SK-N-SH (cell line): ENCODE data around the gene ZNF304. TPM values are rescaled to one million over a fixed set of nuclear protein-coding genes. Genes with fewer than 3 reads are reported as not detected.
A peak's percentile ranks its signal among the peaks of the same experiment; 100 is the strongest.

Experiments used
- CTCF ChIA-PET: fragments of 300-600, 350-600 bp; formaldehyde crosslinking; extraction: SDS; loops from one replicate; lab custom pipeline; 2021; lab: Yijun Ruan, JAX
- POLR2A ChIA-PET: fragments of 350-600 bp; sonication (Branson Sonifier 250); formaldehyde crosslinking; extraction: SDS; loops from one replicate; lab custom pipeline; 2020; ENCODE audit warnings: antibody characterized with exemption, inconsistent platforms; lab: Yijun Ruan, JAX
- DNase-seq: peaks from one replicate; pipeline ENCODE4 v3.0.0; 2012
- H2AFZ ChIP-seq: fragments of 200-600 bp; sonication (generic); 2 replicates; pipeline ENCODE4 v1.8.1; 2016; ENCODE audit warnings: antibody characterized with exemption, mild to moderate bottlenecking, low read depth
- H3F3A ChIP-seq: fragments of 200-600 bp; sonication (generic); replicated peaks from 2 replicates; pipeline ENCODE3; 2016; ENCODE audit warnings: antibody characterized with exemption, mild to moderate bottlenecking; ENCODE audit not compliant: insufficient read depth
- H3K27ac ChIP-seq, 2 experiments: fragments of 200-500 bp in 1 of 2; fragments of 200-600 bp in 1 of 2; sonication (Bioruptor generic) in 1 of 2; sonication (generic), shearing (Covaris generic) in 1 of 2; 2 replicates each; pipeline versions ENCODE4 v1.5.1 to v1.6.1; 2014 to 2016; ENCODE audit warnings: low read depth in 2 of 2, inconsistent platforms in 1 of 2, low read length in 1 of 2, mild to moderate bottlenecking in 1 of 2, mixed read lengths in 1 of 2
- H3K27me3 ChIP-seq: fragments of 200-600 bp; sonication (generic), shearing (Covaris generic); 2 replicates; pipeline ENCODE4 v1.6.1; 2016; ENCODE audit warnings: mixed run types; ENCODE audit not compliant: insufficient read depth
- H3K36me3 ChIP-seq, 2 experiments: fragments of 200-500 bp in 1 of 2; fragments of 200-600 bp in 1 of 2; sonication (Bioruptor generic) in 1 of 2; sonication (generic) in 1 of 2; replicated peaks in 1 of 2; 2 replicates each; pipeline versions ENCODE3 to v1.5.1; 2014 to 2016; ENCODE audit warnings: low read length in 1 of 2, mild to moderate bottlenecking in 1 of 2; ENCODE audit not compliant: insufficient read depth in 2 of 2, control insufficient read depth in 1 of 2
- H3K4me1 ChIP-seq, 2 experiments: fragments of 200-500 bp in 1 of 2; fragments of 200-600 bp in 1 of 2; sonication (Bioruptor generic) in 1 of 2; sonication (generic), shearing (Covaris generic) in 1 of 2; 2 replicates each; pipeline versions ENCODE4 v1.5.1 to v1.6.1; 2014 to 2016; ENCODE audit warnings: low read depth in 1 of 2, low read length in 1 of 2, mixed run types in 1 of 2; ENCODE audit not compliant: insufficient read depth in 2 of 2, control insufficient read depth in 1 of 2
- H3K4me2 ChIP-seq: fragments of 200-600 bp; sonication (generic), shearing (Covaris generic); 2 replicates; pipeline ENCODE4 v1.6.1; 2017; ENCODE audit warnings: mixed run types
- H3K4me3 ChIP-seq, 2 experiments: fragments of 200-500 bp in 1 of 2; fragments of 200-600 bp in 1 of 2; sonication (Bioruptor generic) in 1 of 2; sonication (generic), shearing (Covaris generic) in 1 of 2; 2 replicates each; pipeline versions ENCODE4 v1.5.1 to v1.8.1; 2014 to 2016; ENCODE audit warnings: low read depth in 2 of 2, inconsistent platforms in 1 of 2, low read length in 1 of 2, mild to moderate bottlenecking in 1 of 2, mixed read lengths in 1 of 2, moderate library complexity in 1 of 2
- H3K79me2 ChIP-seq: fragments of 200-600 bp; sonication (generic); 2 replicates; pipeline ENCODE4 v1.8.1; 2017; ENCODE audit warnings: mild to moderate bottlenecking; ENCODE audit not compliant: insufficient read depth
- H3K9ac ChIP-seq: fragments of 200-600 bp; sonication (generic); 2 replicates; pipeline ENCODE4 v1.6.1; 2017; ENCODE audit warnings: mixed run types
- H3K9me2 ChIP-seq: fragments of 200-600 bp; sonication (generic); 2 replicates; pipeline ENCODE4 v1.6.1; 2017; ENCODE audit warnings: mixed run types
- H3K9me3 ChIP-seq: fragments of 200-600 bp; sonication (generic); 2 replicates; pipeline ENCODE4 v1.6.1; 2017; ENCODE audit warnings: mixed run types, mild to moderate bottlenecking, moderate library complexity
- H4K20me1 ChIP-seq: fragments of 200-600 bp; sonication (generic); 2 replicates; pipeline ENCODE4 v1.6.1; 2017; ENCODE audit warnings: mild to moderate bottlenecking, mixed run types; ENCODE audit not compliant: insufficient read depth
- EP300 ChIP-seq, 2 experiments: IDR thresholded peaks; 2 replicates each; pipeline versions ENCODE4 v1.4.0 to v1.6.1; 2012; ENCODE audit warnings: borderline replicate concordance in 1 of 2, low read depth in 1 of 2, low read length in 1 of 2
- FOSL2 ChIP-seq: IDR thresholded peaks from 2 replicates; pipeline ENCODE4 v1.4.0; 2012; ENCODE audit warnings: low read depth, mild to moderate bottlenecking, moderate library complexity, borderline replicate concordance
- FOXJ3 ChIP-seq: sonication (generic); formaldehyde crosslinking; IDR thresholded peaks from 2 replicates; pipeline ENCODE4 v1.5.1; 2020; ENCODE audit warnings: mild to moderate bottlenecking, missing genetic modification reagents
- FOXM1 ChIP-seq: IDR thresholded peaks from 2 replicates; pipeline ENCODE4 v1.4.0; 2012; ENCODE audit warnings: low read depth, mild to moderate bottlenecking
- GABPA ChIP-seq: IDR thresholded peaks from 2 replicates; pipeline ENCODE4 v1.4.0; 2012; ENCODE audit warnings: low read depth, mild to moderate bottlenecking
- GATA2 ChIP-seq: sonication (generic); formaldehyde crosslinking; IDR thresholded peaks from 2 replicates; pipeline ENCODE4 v1.5.0; 2020; ENCODE audit warnings: mild to moderate bottlenecking, missing genetic modification reagents
- POLR2AphosphoS5 ChIP-seq: IDR thresholded peaks from 2 replicates; pipeline ENCODE4 v1.6.1; 2012; ENCODE audit warnings: low read depth, low read length
- RAD21 ChIP-seq: IDR thresholded peaks from 2 replicates; pipeline ENCODE4 v1.6.1; 2012; ENCODE audit warnings: mild to moderate bottlenecking, low read length
- RCOR1 ChIP-seq: fragments of 150-350 bp; IDR thresholded peaks from 2 replicates; pipeline ENCODE4 v1.6.1; 2017; ENCODE audit warnings: antibody characterized with exemption, low read length
- RFX5 ChIP-seq: IDR thresholded peaks from 2 replicates; pipeline ENCODE4 v1.6.1; 2012; ENCODE audit warnings: mild to moderate bottlenecking, improper control_type of control experiment, low read length
- SMC3 ChIP-seq: IDR thresholded peaks from 2 replicates; pipeline ENCODE4 v1.6.1; 2012; ENCODE audit warnings: low read depth, low read length, improper control_type of control experiment
- TAF1 ChIP-seq: IDR thresholded peaks from 2 replicates; pipeline ENCODE4 v1.6.1; 2012; ENCODE audit warnings: low read depth, mild to moderate bottlenecking, low read length, moderate library complexity, borderline replicate concordance
- TCF12 ChIP-seq: IDR thresholded peaks from 2 replicates; pipeline ENCODE4 v1.4.0; 2012
- YY1 ChIP-seq: IDR thresholded peaks from 2 replicates; pipeline ENCODE4 v1.4.0; 2012; ENCODE audit warnings: low read depth, mild to moderate bottlenecking
- WGBS: methylation state at CpG from one replicate; pipeline ENCODE4 v1.1.6; 2017; ENCODE audit warnings: low lambda C conversion rate; 5-methylcytosine and 5-hydroxymethylcytosine counted together
- polyA plus RNA-seq, 3 experiments: library from polyadenylated mRNA; depleted of rRNA; stranded (reverse); fragments of >200 nt; gene quantifications; 2 replicates each; pipeline ENCODE4 v1.2.3, GENCODE V29; 2012
- TF ChIP-seq, protein P1 (sequence below): IDR thresholded peaks from 2 replicates; pipeline ENCODE4 v1.4.0; 2012; ENCODE audit warnings: low read depth, borderline replicate concordance
- TF ChIP-seq, protein P2 (sequence below): fragments of 150-350 bp; IDR thresholded peaks from 2 replicates; pipeline ENCODE4 v1.6.1; 2016; ENCODE audit warnings: mild to moderate bottlenecking, low read depth, low read length
- TF ChIP-seq, protein P3 (sequence below): IDR thresholded peaks from 2 replicates; pipeline ENCODE4 v1.6.1; 2012; ENCODE audit warnings: mild to moderate bottlenecking, low read depth, low read length, moderate library complexity
- TF ChIP-seq, protein P4 (sequence below): IDR thresholded peaks from 2 replicates; pipeline ENCODE4 v1.4.0; 2012; ENCODE audit warnings: low read depth

Gene ZNF304
- polyA plus RNA-seq, 1 of the 3 experiments (the other 2 are of a cell fraction) = 2.5 TPM

DNA sequence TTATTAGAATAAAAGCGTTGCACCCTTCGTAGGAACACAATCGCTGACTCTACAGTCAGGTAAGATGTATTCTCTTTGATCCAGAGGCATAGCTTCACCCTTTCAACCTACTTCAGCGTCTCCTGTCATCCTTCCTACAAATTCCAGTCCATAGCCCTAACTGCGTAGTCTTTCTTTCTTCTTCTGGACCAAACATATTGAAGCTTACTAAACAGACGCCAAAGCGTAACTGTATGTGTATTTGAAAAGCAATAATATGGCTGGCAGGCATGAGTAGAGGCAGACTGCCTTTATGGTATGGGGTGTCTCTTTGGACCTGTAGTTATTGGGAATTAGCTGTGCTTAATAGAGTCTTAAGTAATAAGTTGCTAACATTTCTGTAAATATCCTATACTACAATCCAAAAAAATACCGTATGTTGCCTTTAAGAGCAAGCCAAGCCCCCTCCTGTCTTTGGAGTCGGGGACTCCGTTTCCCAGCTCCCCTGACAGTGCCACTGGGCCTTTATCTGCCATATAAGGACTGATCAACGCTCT lies 38.2 kb downstream of the ZNF304 start:
- Histone ChIP-seq H3K4me3 (peak overlapping the region; percentile 96 to 97), H3K27ac (peak overlapping the region; percentile 77 to 94; a peak in 3 of 4 replicates), H2AFZ (peak overlapping the region; percentile 99), H3K4me1 (peaks cover 0 to 5% of the 10 kb centered on the region in 2 experiments; a peak in 2 of 4 replicates), H3K4me2 (peak overlapping the region; percentile 80), H3K36me3 (peaks cover 6 to 15% of the 10 kb centered on the region in 2 experiments), H3K79me2 (peaks cover 43% of the 10 kb centered on the region), H3K9ac (peak overlapping the region; percentile 92), H3K9me3 (no peaks in the 10 kb centered on the region), H3K27me3 (no peaks in the 10 kb centered on the region), H3K9me2 (no peaks in the 10 kb centered on the region), H4K20me1 (no peaks in the 10 kb centered on the region), H3F3A (peaks cover 12% of the 10 kb centered on the region)
- DNase-seq = no peak
- CTCF ChIA-PET = interaction anchor here (0.8 to 1.5 kb wide), 5 partner anchors 16 to 1131 kb away, joined by 3 to 8 read pairs (median 4); no protein-coding TSS in a partner anchor
- WGBS = 66% methylated on average over 10 of the region's 11 CpGs
- TF ChIP-seq FOSL2 (no peak), YY1 (no peak), POLR2AphosphoS5 (peak; percentile 37; the same call in 1 of the 2 replicates)
- POLR2A ChIA-PET = interaction anchor here (0.9 to 1.0 kb wide), 2 partner anchors 26 to 149 kb away, joined by 3 to 5 read pairs; partner anchors contain the start of genes TRAPPC2B, ZNF547 and ZNF805

DNA sequence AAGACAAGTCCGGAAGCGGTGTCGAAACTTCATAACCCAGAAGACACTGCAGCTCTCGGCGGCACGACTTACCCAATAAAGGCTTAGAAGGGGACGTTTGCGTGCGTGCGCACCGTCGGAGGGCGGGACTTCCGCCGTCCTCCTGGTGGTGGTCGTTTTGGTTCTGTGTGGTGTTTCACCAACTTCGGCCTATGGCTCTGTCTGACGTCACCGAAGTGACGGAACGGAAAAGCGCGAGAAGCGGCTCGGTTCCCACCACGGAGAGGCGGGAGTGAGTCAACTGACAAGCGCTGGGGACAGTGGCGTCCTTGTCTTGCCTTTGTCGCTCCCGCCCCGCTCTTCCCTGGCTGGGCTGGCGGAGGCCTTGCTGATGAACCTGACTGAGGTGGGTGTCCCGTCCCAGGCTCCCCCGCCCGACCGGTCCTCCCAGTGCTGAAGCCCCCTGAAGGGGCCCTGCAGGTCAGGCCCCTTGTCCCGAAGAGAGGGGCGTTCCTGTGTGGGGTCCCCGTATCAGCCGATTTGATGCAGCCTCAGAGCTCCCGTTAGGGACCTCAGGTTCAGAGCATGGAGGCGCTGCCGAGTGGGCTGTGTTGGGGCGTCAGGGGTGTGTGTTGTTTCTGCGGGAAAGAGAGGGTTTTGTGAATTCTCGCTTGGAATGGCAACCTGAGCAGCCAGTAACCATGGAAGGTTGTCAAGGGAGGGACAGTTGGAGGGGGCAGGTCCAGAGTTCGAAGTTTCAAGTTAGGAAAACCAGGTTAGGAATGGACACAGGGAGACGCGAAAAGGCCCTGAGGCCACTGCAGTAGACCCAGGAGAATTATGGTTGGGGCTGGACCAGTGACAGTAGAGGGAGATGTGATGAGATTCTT lies 38.9 kb downstream of the ZNF304 start, which contains the start of gene ZNF548:
ZNF548 (plus strand) TSS at position 125 of the 869 bp plus-strand sequence; CDS start at position 371, 246 bp downstream.
- H3K4me1 ChIP-seq = peaks cover 0 to 5% of the 10 kb centered on the region in 2 experiments; a peak in 2 of 4 replicates
- no peaks in the 10 kb centered on the region for H3K9me3 ChIP-seq
- peak within 1 kb of the TSS; percentile 99 for H2AFZ ChIP-seq
- WGBS = under 1% methylated on average over 23 of the region's 50 CpGs
- DNase-seq = peak; percentile 89
- H3K9ac ChIP-seq = peak within 1 kb of the TSS; percentile 92
- peak within 1 kb of the TSS; percentile 96 to 97 for H3K4me3 ChIP-seq
- no peaks in the 10 kb centered on the region for H4K20me1 ChIP-seq
- peaks cover 12% of the 10 kb centered on the region for H3F3A ChIP-seq
- no peaks in the 10 kb centered on the region for H3K27me3 ChIP-seq
- peak within 1 kb of the TSS; percentile 80 for H3K4me2 ChIP-seq
- H3K36me3 ChIP-seq = peaks cover 9 to 15% of the 10 kb centered on the region in 2 experiments
- H3K79me2 ChIP-seq = peaks cover 48% of the 10 kb centered on the region
- ChIA-PET CTCF (interaction anchor here (0.8 to 1.5 kb wide), 4 partner anchors 15 to 1130 kb away, joined by 3 to 8 read pairs (median 4); no protein-coding TSS in a partner anchor), POLR2A (interaction anchor here (0.9 to 1.0 kb wide), 2 partner anchors 27 to 149 kb away, joined by 3 to 5 read pairs; partner anchors contain the start of genes TRAPPC2B, ZNF547 and ZNF805)
- H3K27ac ChIP-seq = peak within 1 kb of the TSS; percentile 77 to 94
- H3K9me2 ChIP-seq = no peaks in the 10 kb centered on the region
- TF ChIP-seq TAF1 (no peak), RAD21 (peak; percentile 8; the same call in 1 of the 2 replicates), FOSL2 (peak; percentile 12; the same call in 1 of the 2 replicates), FOXM1 (no peak), YY1 (no peak), GABPA (peak; percentile 91), TCF12 (no peak), RCOR1 (no peak), EP300 (IDR thresholded peaks at IDR 0.05; ENCODE audit: borderline replicate concordance in 1 of 2, low read depth in 1 of 2, low read length in 1 of 2) (no peak), SMC3 (no peak), FOXJ3 (0 out of 2 replicates have a peak, but pooled peaks have one; percentile 47), RFX5 (peak; percentile 26; the same call in 1 of the 2 replicates), GATA2 (CRISPR knock-in tag) (no peak)
- TF ChIP-seq, protein P1, sequence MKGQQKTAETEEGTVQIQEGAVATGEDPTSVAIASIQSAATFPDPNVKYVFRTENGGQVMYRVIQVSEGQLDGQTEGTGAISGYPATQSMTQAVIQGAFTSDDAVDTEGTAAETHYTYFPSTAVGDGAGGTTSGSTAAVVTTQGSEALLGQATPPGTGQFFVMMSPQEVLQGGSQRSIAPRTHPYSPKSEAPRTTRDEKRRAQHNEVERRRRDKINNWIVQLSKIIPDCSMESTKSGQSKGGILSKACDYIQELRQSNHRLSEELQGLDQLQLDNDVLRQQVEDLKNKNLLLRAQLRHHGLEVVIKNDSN = no peak
- TF ChIP-seq, protein P2, sequence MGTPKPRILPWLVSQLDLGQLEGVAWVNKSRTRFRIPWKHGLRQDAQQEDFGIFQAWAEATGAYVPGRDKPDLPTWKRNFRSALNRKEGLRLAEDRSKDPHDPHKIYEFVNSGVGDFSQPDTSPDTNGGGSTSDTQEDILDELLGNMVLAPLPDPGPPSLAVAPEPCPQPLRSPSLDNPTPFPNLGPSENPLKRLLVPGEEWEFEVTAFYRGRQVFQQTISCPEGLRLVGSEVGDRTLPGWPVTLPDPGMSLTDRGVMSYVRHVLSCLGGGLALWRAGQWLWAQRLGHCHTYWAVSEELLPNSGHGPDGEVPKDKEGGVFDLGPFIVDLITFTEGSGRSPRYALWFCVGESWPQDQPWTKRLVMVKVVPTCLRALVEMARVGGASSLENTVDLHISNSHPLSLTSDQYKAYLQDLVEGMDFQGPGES = peak; percentile 41; the same call in 1 of the 2 replicates
- TF ChIP-seq, protein P3, sequence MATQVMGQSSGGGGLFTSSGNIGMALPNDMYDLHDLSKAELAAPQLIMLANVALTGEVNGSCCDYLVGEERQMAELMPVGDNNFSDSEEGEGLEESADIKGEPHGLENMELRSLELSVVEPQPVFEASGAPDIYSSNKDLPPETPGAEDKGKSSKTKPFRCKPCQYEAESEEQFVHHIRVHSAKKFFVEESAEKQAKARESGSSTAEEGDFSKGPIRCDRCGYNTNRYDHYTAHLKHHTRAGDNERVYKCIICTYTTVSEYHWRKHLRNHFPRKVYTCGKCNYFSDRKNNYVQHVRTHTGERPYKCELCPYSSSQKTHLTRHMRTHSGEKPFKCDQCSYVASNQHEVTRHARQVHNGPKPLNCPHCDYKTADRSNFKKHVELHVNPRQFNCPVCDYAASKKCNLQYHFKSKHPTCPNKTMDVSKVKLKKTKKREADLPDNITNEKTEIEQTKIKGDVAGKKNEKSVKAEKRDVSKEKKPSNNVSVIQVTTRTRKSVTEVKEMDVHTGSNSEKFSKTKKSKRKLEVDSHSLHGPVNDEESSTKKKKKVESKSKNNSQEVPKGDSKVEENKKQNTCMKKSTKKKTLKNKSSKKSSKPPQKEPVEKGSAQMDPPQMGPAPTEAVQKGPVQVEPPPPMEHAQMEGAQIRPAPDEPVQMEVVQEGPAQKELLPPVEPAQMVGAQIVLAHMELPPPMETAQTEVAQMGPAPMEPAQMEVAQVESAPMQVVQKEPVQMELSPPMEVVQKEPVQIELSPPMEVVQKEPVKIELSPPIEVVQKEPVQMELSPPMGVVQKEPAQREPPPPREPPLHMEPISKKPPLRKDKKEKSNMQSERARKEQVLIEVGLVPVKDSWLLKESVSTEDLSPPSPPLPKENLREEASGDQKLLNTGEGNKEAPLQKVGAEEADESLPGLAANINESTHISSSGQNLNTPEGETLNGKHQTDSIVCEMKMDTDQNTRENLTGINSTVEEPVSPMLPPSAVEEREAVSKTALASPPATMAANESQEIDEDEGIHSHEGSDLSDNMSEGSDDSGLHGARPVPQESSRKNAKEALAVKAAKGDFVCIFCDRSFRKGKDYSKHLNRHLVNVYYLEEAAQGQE = no peak
- TF ChIP-seq, protein P4, sequence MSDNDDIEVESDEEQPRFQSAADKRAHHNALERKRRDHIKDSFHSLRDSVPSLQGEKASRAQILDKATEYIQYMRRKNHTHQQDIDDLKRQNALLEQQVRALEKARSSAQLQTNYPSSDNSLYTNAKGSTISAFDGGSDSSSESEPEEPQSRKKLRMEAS = peak; percentile 52; the same call in 1 of the 2 replicates
